ENCODE results near the gene KRTAP5-8.

GRCh38 chr11:71491940-71492339 lies 45.9 kb upstream of the KRTAP5-8 start:
- TF ChIP-seq CTCF (IDR thresholded peaks at IDR 0.05) = no peak
- no peak for TF ChIP-seq REST (IDR thresholded peaks at IDR 0.05; ENCODE audit: insufficient read depth in 1 of 2, low read depth in 2 of 2, low read length in 1 of 2)
